PC-9 (cell line): ENCODE results near the gene LAMA5. TPM values are rescaled to one million over a fixed set of nuclear protein-coding genes. Genes with fewer than 3 reads are reported as not detected.
A peak's percentile ranks its signal among the peaks of the same experiment; 100 is the strongest.

Source experiments
- BruUV-seq: library from RNA; stranded (reverse); fragments of 400-500 nt; replicated peaks from 2 replicates; lab custom pipeline; 2021; lab: Mats Ljungman, UMichigan
- CTCF ChIA-PET: fragments of 300-600 bp; sonication (Branson Sonifier 250); formaldehyde crosslinking; loops from one replicate; lab custom pipeline; 2022; ENCODE audit warnings: antibody characterized with exemption; lab: Charles Lee
- POLR2A ChIA-PET: fragments of 300-600 bp; sonication (Branson Sonifier 250); formaldehyde crosslinking; loops from one replicate; lab custom pipeline; 2022; ENCODE audit warnings: antibody characterized with exemption; ENCODE audit not compliant: unreplicated experiment; lab: Charles Lee
- DNase-seq, 2 experiments: peaks; one replicate each; pipeline versions ENCODE4 v3.0.0 to v3.0.0-alpha.2; 2015 to 2022; ENCODE audit warnings: mixed read lengths in 1 of 2
- H2AFZ ChIP-seq: fragments of 200-600 bp; sonication (generic); 2 replicates; pipeline ENCODE4 v1.8.1; 2017; ENCODE audit warnings: antibody characterized with exemption
- H3F3A ChIP-seq: fragments of 200-600 bp; sonication (generic); 2 replicates; pipeline ENCODE4 v1.8.1; 2017; ENCODE audit warnings: antibody characterized with exemption, mild to moderate bottlenecking, low read depth; ENCODE audit not compliant: insufficient read depth
- H3K27ac ChIP-seq: fragments of 200-600 bp; sonication (generic); 2 replicates; pipeline ENCODE4 v1.6.1; 2016; ENCODE audit warnings: mixed run types
- H3K27me3 ChIP-seq: fragments of 200-600 bp; sonication (generic); 2 replicates; pipeline ENCODE4 v1.6.1; 2016; ENCODE audit warnings: low read depth, mixed run types; ENCODE audit not compliant: insufficient read depth
- H3K36me3 ChIP-seq: fragments of 200-600 bp; sonication (generic); 2 replicates; pipeline ENCODE4 v1.6.1; 2016; ENCODE audit warnings: low read depth, mixed run types
- H3K4me1 ChIP-seq: fragments of 200-600 bp; sonication (generic); replicated peaks from 2 replicates; pipeline ENCODE4 v1.6.1; 2016; ENCODE audit warnings: mixed run types; ENCODE audit not compliant: insufficient read depth
- H3K4me2 ChIP-seq: fragments of 200-600 bp; sonication (generic); 2 replicates; pipeline ENCODE4 v1.6.1; 2017; ENCODE audit warnings: mixed run types
- H3K4me3 ChIP-seq: fragments of 200-600 bp; sonication (generic); 2 replicates; pipeline ENCODE4 v1.6.1; 2016; ENCODE audit warnings: mixed run types
- H3K79me2 ChIP-seq: fragments of 200-600 bp; sonication (generic); 2 replicates; pipeline ENCODE4 v1.6.1; 2017; ENCODE audit warnings: low read depth, mixed run types
- H3K9me2 ChIP-seq: fragments of 200-600 bp; sonication (generic); 2 replicates; pipeline ENCODE4 v1.8.1; 2017; ENCODE audit warnings: mild to moderate bottlenecking; ENCODE audit not compliant: insufficient read depth
- H3K9me3 ChIP-seq: fragments of 200-600 bp; sonication (generic); 2 replicates; pipeline ENCODE4 v1.8.1; 2016; ENCODE audit warnings: low read depth; ENCODE audit not compliant: insufficient read depth
- H4K20me1 ChIP-seq: fragments of 200-600 bp; sonication (generic); 2 replicates; pipeline ENCODE4 v1.8.1; 2017; ENCODE audit not compliant: insufficient read depth
- CTCF ChIP-seq: fragments of 200-600 bp; sonication (generic); conservative IDR thresholded peaks from 2 replicates; pipeline ENCODE4 v1.6.1; 2017; ENCODE audit warnings: mixed run types, antibody characterized with exemption, mild to moderate bottlenecking, moderate library complexity
- EZH2 ChIP-seq: fragments of 200-600 bp; sonication (generic); IDR thresholded peaks from 2 replicates; pipeline ENCODE4 v1.8.0; 2017; ENCODE audit warnings: antibody characterized with exemption, low read depth
- intact Hi-C: fragments of 100-400 bp; cut with micrococcal nuclease; formaldehyde crosslinking; loops from one replicate; pipeline ENCODE4 v1.10.0; 2022; ENCODE audit not compliant: unreplicated experiment
- total RNA-seq: library from RNA; stranded (reverse); gene quantifications from 2 replicates; pipeline ENCODE4 v1.2.3, GENCODE V29; 2021

Gene LAMA5
- total RNA-seq, 1 experiment from 2014 or later: 700 TPM

- intact Hi-C loops: loop anchor here (5.0 kb wide), 3 partner anchors 318 to 488 kb away; no protein-coding TSS in a partner anchor
- H3K4me3 ChIP-seq: peak overlapping the region; percentile 99
- H3K27me3 ChIP-seq: no peaks in the 10 kb centered on the region
- no peak for DNase-seq
- BruUV-seq: no TSS peak
- H4K20me1 ChIP-seq: peaks cover 60% of the 10 kb centered on the region
- H3K79me2 ChIP-seq: peaks cover 55% of the 10 kb centered on the region
- peak overlapping the region; percentile 99 for H3K4me2 ChIP-seq
- peaks cover 20% of the 10 kb centered on the region for H3K4me1 ChIP-seq
- CTCF ChIA-PET: interaction anchor here (1.5 kb wide), 1 partner anchor 78 kb away, joined by 9 read pairs; no protein-coding TSS in a partner anchor
- H3K9me3 ChIP-seq: no peaks in the 10 kb centered on the region
- H2AFZ ChIP-seq: no peak overlapping the region
- POLR2A ChIA-PET: interaction anchor here (0.5 to 1.1 kb wide), 5 partner anchors 45 to 79 kb away, joined by 3 to 7 read pairs (median 5); no protein-coding TSS in a partner anchor
- peaks cover 18% of the 10 kb centered on the region for H3K36me3 ChIP-seq
- H3K27ac ChIP-seq: peak overlapping the region; percentile 62
- peaks cover 80% of the 10 kb centered on the region for H3F3A ChIP-seq
- no peaks in the 10 kb centered on the region for H3K9me2 ChIP-seq
- no peak for TF ChIP-seq CTCF
- TF ChIP-seq EZH2: no peak
Measured at GRCh38 chr20:62304331-62305148, 62.6 kb downstream of the LAMA5 start.

- BruUV-seq: TSS peak; percentile 25
- Histone ChIP-seq H3K4me3 (peak overlapping the region; percentile 99), H3K27me3 (no peaks in the 10 kb centered on the region), H3K79me2 (peaks cover 53% of the 10 kb centered on the region), H2AFZ (no peak overlapping the region), H3K27ac (peak overlapping the region; percentile 62), H4K20me1 (peaks cover 53% of the 10 kb centered on the region), H3F3A (peaks cover 74% of the 10 kb centered on the region), H3K9me3 (no peaks in the 10 kb centered on the region), H3K9me2 (no peaks in the 10 kb centered on the region), H3K36me3 (peaks cover 15% of the 10 kb centered on the region), H3K4me1 (peaks cover 20% of the 10 kb centered on the region), H3K4me2 (peak overlapping the region; percentile 99)
- TF ChIP-seq EZH2 (no peak), CTCF (no peak)
- CTCF ChIA-PET: interaction anchor here (0.5 kb wide), 1 partner anchor 83 kb away, joined by 3 read pairs; the partner anchor contains the start of gene RPS21
- intact Hi-C loops: loop anchor here (2.0 to 5.0 kb wide), 5 partner anchors 55 to 489 kb away; no protein-coding TSS in a partner anchor
- peak; percentile 58 to 64 for DNase-seq
- POLR2A ChIA-PET: interaction anchor here (0.6 to 1.1 kb wide), 3 partner anchors 54 to 62 kb away, joined by 3 to 7 read pairs (median 3); no protein-coding TSS in a partner anchor
Measured at GRCh38 chr20:62303340-62304226, 63.5 kb downstream of the LAMA5 start.

GRCh38 chr20:62303062-62303339 is 64.1 kb downstream of the LAMA5 start:
- ChIA-PET POLR2A (no interaction called here), CTCF (no interaction called here)
- H4K20me1 ChIP-seq: peaks cover 47% of the 10 kb centered on the region
- no peaks in the 10 kb centered on the region for H3K9me3 ChIP-seq
- peaks cover 68% of the 10 kb centered on the region for H3F3A ChIP-seq
- no peaks in the 10 kb centered on the region for H3K27me3 ChIP-seq
- H2AFZ ChIP-seq: no peak overlapping the region
- H3K4me2 ChIP-seq: peak overlapping the region; percentile 99
- no peak for TF ChIP-seq EZH2
- H3K36me3 ChIP-seq: peaks cover 15% of the 10 kb centered on the region; the same call in 1 of the 2 replicates
- H3K4me1 ChIP-seq: peaks cover 20% of the 10 kb centered on the region
- H3K4me3 ChIP-seq: peak overlapping the region; percentile 99
- DNase-seq: no peak
- no TSS peak for BruUV-seq
- intact Hi-C loops: loop anchor here (2.0 to 5.0 kb wide), 5 partner anchors 56 to 489 kb away; no protein-coding TSS in a partner anchor
- peak overlapping the region; percentile 62 for H3K27ac ChIP-seq
- H3K79me2 ChIP-seq: peaks cover 47% of the 10 kb centered on the region
- no peaks in the 10 kb centered on the region for H3K9me2 ChIP-seq
